ENCODE measurements around the gene PRR7. TPM values are rescaled to one million over a fixed set of nuclear protein-coding genes. Genes with fewer than 3 reads are reported as not detected.
A peak's percentile ranks its signal among the peaks of the same experiment; 100 is the strongest.
"Not testable (repeated sequence)": the region's sequence is repeated elsewhere in the genome, so short reads cannot be mapped to it uniquely, and the experiment has no call there.

The PRR7 gene
- total RNA-seq, 4 donors from 2014 or later: 1.6 to 2.7 (median 2.2) TPM; not detected in 1

DNA sequence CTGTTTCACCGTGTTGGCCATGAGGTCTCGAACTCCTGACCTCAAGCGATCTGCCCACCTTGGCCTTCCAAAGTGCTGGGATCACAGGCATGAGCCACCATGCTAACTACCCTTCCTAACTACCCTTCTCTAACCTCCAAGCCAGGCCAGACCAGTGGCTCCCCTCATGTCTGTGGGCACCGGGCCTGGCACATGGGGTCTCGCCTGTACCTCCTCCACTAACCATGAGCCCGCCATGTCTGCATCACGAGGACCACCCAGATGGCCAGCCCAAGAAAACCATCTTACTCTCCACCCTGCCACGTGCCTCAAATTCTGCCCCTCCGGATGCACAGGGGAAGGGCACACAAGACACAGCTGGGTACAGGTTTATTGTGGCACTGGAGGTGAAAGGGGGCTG, 36.4 kb downstream of the PRR7 start:
- ATAC-seq: no peak
- Histone ChIP-seq H3K27ac (peak overlapping the region in 3 of 4 donors; percentile 60 to 99 (median 91)), H3K4me3 (no peak overlapping the region), H3K36me3 (peaks cover 0 to 60% of the 10 kb centered on the region in 2 donors), H3K4me1 (peaks cover 0 to 98% (median 58%) of the 10 kb centered on the region in 3 donors), H3K27me3 (no peaks in the 10 kb centered on the region), H3K9me3 (no peaks in the 10 kb centered on the region)
- no peak for TF ChIP-seq EP300 (IDR thresholded peaks at IDR 0.05)
- TF ChIP-seq, protein P1, sequence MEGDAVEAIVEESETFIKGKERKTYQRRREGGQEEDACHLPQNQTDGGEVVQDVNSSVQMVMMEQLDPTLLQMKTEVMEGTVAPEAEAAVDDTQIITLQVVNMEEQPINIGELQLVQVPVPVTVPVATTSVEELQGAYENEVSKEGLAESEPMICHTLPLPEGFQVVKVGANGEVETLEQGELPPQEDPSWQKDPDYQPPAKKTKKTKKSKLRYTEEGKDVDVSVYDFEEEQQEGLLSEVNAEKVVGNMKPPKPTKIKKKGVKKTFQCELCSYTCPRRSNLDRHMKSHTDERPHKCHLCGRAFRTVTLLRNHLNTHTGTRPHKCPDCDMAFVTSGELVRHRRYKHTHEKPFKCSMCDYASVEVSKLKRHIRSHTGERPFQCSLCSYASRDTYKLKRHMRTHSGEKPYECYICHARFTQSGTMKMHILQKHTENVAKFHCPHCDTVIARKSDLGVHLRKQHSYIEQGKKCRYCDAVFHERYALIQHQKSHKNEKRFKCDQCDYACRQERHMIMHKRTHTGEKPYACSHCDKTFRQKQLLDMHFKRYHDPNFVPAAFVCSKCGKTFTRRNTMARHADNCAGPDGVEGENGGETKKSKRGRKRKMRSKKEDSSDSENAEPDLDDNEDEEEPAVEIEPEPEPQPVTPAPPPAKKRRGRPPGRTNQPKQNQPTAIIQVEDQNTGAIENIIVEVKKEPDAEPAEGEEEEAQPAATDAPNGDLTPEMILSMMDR (IDR thresholded peaks at IDR 0.05): no peak
- peak; percentile 3 for TF ChIP-seq POLR2AphosphoS5 (IDR thresholded peaks at IDR 0.05)
- TF ChIP-seq POLR2A (IDR thresholded peaks at IDR 0.05): no peak
- WGBS, 2 donors (ENCODE audit: low coverage in 1 of 2): 78% methylated on average over 5 of the region's 9 CpGs; no CpG with 5 or more reads in 1 of the 2 donors

DNA sequence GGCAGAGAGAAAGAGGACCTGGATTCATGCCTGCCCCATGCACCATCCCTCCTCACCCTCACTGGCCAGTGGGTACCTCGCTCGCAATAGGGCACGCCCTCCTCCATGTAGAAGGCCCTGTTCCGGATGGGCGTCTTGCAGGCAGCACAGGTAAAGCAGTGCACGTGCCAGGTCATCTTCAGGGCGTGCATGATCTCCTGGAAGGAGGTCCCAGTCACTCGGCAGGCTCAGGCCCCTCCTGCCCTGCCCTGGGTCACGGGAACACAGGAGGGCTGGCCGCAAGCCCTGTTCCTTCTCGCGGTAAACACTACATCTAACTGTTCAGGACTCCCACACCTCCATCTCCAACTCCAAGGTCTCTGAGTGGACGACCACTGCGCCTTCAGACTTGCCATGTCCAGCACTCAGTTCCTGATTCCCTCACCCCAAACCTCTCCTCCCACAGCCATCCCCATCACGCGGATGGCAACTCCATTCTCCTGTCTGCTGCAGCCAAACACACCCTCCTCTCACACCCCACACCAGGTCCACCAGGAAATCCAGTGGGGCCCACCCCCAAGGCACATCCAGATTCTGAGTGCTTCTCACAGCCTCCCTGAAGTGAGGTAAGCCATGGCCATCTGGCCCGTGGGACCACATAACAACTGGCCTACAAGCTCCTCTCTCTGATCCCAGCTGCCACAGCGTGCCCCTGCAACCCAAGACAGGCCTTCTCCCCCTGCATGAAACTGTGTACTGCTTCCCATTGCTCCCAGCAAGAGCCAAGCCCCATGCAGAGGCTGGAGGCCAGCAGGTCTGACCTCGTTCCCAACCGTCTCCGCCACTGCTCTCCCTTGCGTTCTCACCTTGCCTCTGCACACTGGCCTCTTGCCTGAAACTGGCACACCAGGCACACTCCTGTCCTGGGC, 37.6 kb downstream of the PRR7 start:
- H3K4me1 ChIP-seq: peaks cover 0 to 98% (median 49%) of the 10 kb centered on the region in 3 donors
- no peak overlapping the region for H3K4me3 ChIP-seq
- ATAC-seq: peak; percentile 3
- H3K27me3 ChIP-seq: no peaks in the 10 kb centered on the region
- WGBS, 2 donors (ENCODE audit: low coverage in 1 of 2): 60 to 70% methylated on average over 1 to 6 of the region's 22 CpGs
- TF ChIP-seq POLR2A (IDR thresholded peaks at IDR 0.05) (no peak), EP300 (IDR thresholded peaks at IDR 0.05) (no peak), POLR2AphosphoS5 (IDR thresholded peaks at IDR 0.05) (peak; percentile 46)
- TF ChIP-seq, protein P1 (IDR thresholded peaks at IDR 0.05): no peak
- H3K36me3 ChIP-seq: peaks cover 0 to 72% of the 10 kb centered on the region in 2 donors
- H3K27ac ChIP-seq: peak overlapping the region in 3 of 4 donors; percentile 60 to 99 (median 91)
- H3K9me3 ChIP-seq: no peaks in the 10 kb centered on the region

DNA sequence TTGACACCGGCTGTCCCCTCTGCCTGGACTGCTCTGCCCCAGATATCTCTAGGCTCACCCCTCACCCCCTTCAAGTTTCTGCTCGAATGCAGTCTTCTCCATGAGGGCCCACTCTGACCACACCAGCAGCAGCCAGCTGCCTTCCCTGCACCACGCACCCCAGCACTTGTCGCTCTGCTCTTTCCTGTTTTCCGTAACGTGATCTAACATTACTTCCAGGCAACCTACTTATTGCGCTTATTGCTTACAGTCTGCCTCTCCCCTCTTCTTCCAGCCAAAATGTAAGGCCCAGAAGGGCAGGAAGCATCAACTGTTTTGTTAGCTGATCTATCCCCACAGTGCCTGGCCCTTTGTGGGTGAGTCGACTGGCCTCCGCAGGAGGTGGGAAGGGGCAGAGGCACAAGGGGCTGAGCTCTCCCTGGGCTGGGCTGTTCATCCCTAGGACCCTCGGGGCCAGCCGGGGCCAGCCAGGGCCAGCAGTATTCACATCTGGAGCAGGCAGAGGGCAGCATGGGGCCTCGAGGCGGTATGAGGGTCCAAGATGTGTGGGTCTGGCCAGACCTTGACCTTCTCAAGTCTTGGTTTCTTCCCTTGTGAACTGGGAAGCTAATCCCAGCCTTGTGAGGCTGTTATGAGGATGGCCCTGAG, 38.4 kb downstream of the PRR7 start:
- H3K4me1 ChIP-seq: peaks cover 0 to 98% (median 48%) of the 10 kb centered on the region in 3 donors
- no peaks in the 10 kb centered on the region for H3K27me3 ChIP-seq
- peak overlapping the region in 3 of 4 donors; percentile 60 to 99 (median 91) for H3K27ac ChIP-seq
- H3K36me3 ChIP-seq: peaks cover 0 to 80% of the 10 kb centered on the region in 2 donors
- peak; percentile 44 for TF ChIP-seq POLR2AphosphoS5 (IDR thresholded peaks at IDR 0.05)
- TF ChIP-seq EP300 (IDR thresholded peaks at IDR 0.05): no peak
- TF ChIP-seq POLR2A (IDR thresholded peaks at IDR 0.05): no peak
- TF ChIP-seq, protein P1 (IDR thresholded peaks at IDR 0.05): no peak
- no peaks in the 10 kb centered on the region for H3K9me3 ChIP-seq
- ATAC-seq: no peak
- H3K4me3 ChIP-seq: no peak overlapping the region
- 46 to 65% methylated on average over 5 to 6 of the region's 13 CpGs for WGBS, 2 donors (ENCODE audit: low coverage in 1 of 2)

DNA sequence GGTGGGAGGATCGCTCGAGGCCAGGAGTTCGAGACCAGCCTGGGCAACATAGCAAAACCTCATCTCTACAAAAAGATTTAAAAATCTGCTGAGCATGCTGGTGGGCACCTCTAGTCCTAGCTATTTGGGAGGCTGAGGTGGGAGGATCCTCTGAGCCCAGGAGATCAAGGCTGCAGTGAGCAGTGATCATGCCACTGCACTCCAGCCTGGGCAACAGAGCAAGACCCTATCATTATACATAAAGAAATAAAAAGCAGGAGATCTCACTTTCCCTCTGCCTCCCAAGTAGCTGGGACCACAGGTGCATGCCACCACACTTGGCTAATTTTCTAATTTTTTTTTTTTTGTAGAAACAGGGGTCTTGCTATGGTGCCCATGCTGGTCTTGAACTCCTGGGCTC, 39.1 kb downstream of the PRR7 start:
- WGBS, 2 donors (ENCODE audit: low coverage in 1 of 2): 40 to 80% methylated on average over 1 to 2 of the region's 3 CpGs
- H3K4me3 ChIP-seq, H3K9me3 ChIP-seq, H3K27me3 ChIP-seq, ATAC-seq: not testable (repeated sequence)
- H3K36me3 ChIP-seq: peaks cover 0 to 87% of the 10 kb centered on the region in 2 donors
- H3K4me1 ChIP-seq: peaks cover 0 to 98% (median 48%) of the 10 kb centered on the region in 3 donors
- peak overlapping the region in 3 of 4 donors; percentile 60 to 99 (median 91) for H3K27ac ChIP-seq

DNA sequence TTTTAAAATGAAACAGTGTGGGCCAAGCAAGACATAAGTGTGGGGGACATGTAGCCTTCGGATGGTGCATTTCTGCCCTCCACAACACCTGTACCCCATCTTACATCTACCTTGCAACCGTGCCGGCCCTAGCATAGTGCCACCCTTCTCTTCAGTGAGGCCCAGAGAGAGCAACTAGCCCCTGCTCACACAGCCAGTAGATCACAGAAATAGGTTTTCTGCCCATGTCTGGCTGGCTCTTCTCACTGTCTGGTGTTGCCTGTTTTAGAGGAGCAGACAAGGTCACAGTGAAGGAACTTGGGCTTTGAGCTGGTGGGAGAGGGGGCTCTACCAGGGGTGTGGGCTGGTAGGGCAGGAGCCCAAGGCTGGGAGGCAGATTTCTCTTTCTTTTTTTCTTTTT, 39.6 kb downstream of the PRR7 start:
- Histone ChIP-seq H3K4me1 (peaks cover 0 to 98% (median 48%) of the 10 kb centered on the region in 3 donors), H3K27ac (peak overlapping the region in 2 of 4 donors; percentile 37 to 99), H3K27me3 (no peaks in the 10 kb centered on the region), H3K36me3 (peaks cover 0 to 92% of the 10 kb centered on the region in 2 donors), H3K9me3 (no peaks in the 10 kb centered on the region), H3K4me3 (no peak overlapping the region)
- whole genome bisulfite sequencing, 2 donors (ENCODE audit: low coverage in 1 of 2): 79 to 86% methylated on average over 3 of the region's 3 CpGs
- TF ChIP-seq, protein P1 (IDR thresholded peaks at IDR 0.05): no peak
- TF ChIP-seq EP300 (IDR thresholded peaks at IDR 0.05) (no peak), POLR2A (IDR thresholded peaks at IDR 0.05) (no peak), POLR2AphosphoS5 (IDR thresholded peaks at IDR 0.05) (no peak)
- ATAC-seq: no peak
